SK-N-MC (cell line): ENCODE results near the gene BICDL2.

Source experiments
- EZH2 ChIP-seq: fragments of 200-600 bp; sonication (generic); IDR thresholded peaks from one replicate; pipeline ENCODE4 v1.6.1; 2017; ENCODE audit warnings: antibody characterized with exemption
- POLR2AphosphoS5 ChIP-seq: IDR thresholded peaks from 2 replicates; pipeline ENCODE4 v1.6.1; 2012; ENCODE audit warnings: mild to moderate bottlenecking, low read depth, low read length, borderline replicate concordance

GRCh38 chr16:3013998-3014690 lies 22.6 kb downstream of the BICDL2 start:
- TF ChIP-seq POLR2AphosphoS5, result no peak
- TF ChIP-seq EZH2, result no peak
